GM18909 (cell line): ENCODE data around the gene IFNK.

Experiments used
- ATAC-seq: cut with Tn5 transposase; IDR thresholded peaks from one replicate; pipeline ENCODE4 v1.9.1; 2021; ENCODE audit warnings: mild to moderate bottlenecking; ENCODE audit not compliant: unreplicated experiment, poor library complexity

The IFNK gene

DNA sequence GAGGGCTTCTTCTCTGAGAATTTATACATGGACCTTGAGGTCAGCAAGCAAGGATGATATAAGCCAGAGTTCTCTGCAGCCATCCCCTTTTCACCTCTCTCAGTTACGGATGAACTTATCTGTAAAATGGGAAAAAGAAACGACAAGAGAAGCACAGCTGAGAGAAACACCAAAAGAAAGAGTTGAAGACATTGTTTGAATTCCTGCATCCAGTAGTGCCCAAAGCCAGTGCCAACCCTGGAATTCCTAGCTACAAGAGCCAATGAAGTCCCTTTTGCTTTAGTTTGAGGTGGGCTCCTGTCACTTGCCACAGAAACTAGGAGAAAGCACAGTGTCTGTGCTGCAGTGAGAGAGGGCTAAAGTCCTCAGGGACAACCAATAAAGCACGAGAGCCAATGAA is 12.1 kb downstream of the IFNK start:
- no peak for ATAC-seq

DNA sequence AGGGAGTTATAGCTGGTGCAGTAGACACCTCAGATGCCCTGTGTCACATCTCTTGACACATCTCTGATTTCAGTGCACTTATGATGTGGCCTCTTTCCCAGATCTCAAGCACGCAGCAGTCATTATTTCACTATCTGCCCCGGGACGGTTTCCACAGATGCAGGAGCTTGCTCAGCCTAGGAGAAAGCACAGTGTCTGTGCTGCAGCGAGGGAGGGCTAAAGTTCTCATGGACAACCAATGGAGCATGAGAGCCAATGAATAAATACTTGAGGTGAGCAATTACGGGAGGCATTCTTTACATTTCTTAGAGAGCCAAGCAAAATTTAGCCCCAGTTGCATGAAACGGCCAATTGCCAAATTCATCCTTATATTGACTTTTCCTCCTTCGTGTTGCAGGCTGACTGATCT is 12.9 kb downstream of the IFNK start:
- no peak for ATAC-seq

DNA sequence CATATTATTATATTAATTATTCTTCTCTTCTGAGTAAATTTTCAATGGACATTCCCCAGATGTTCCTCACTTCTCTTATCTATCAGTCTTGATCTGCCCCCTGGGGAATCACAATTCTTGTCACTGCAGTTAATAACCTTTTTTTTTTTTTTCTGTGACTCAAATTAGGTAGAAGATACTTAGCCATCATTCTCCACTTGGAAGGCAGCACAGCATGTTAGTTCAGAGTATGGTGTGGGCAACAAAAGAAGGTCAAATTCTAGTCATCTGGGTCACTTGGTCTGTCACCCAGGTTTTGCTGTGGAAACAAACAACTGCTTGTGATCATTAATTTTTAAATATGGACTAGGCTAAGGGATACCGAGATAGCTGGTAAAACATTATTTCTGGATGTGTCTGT is 13.7 kb downstream of the IFNK start:
- no peak for ATAC-seq

DNA sequence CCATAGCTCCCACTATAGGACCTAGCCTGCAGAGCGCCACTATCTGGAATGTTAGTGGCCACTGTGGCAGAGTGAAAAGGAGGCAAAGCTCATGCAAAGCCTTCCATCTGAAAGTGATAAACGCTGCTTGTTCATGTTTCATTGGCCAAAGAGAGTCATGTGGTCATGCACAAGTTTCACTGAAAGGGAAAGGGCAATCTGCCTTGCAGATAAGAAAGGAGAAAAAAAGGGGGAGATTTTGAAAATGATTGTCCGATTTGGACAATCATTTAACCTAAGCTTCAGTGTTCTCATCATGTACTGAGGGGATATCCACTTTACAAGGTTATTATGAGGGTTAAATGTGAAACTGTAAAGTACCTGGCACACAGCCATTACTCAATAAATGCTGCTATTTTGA is 14.6 kb downstream of the IFNK start:
- peak; percentile 56 for ATAC-seq

DNA sequence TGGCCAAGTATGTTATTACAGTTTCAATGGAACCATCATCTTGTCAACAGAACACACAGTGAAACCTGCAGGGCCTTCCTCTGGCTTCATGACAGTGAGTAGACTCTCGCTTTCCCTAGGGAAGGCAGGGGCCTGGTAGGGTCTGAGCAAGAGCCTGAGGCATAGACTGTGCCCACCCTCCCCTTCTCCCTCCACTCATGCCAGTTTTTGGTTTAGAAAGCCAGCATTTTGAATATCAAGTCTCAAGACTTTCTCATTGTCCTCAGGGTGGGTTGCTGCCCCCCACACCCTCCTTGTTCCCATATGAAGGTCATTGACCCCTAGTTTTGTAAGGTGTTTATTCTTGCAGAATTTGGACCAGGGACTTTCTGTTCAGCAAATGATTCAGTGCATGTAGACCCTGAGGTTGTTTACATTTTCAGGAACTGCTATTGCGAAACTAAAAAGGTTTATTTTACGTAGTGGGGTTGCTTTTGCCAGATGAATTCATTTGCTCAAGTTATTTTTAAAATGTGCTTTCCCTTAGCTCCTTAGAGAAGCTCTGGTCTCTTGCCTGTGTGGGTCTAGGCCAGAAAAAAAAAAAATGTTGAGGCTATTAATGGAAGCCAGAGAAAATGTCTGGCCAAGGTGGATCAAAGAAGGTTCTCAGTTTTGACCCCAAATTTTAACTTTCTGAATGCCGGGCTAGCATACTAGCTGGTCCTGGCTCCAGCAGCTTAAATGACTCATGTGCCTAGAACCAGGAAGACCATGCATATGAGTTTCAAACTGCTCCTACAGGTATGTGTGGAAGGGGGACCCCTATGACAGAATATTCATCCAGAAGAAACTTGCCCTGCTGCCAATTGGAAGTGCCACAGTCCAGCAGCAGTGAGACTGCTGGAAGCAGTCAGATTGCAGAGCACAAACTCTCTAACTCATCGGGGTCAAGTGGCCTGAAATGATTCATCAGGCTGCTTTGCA is 15.7 kb downstream of the IFNK start:
- ATAC-seq, result peak; percentile 47

DNA sequence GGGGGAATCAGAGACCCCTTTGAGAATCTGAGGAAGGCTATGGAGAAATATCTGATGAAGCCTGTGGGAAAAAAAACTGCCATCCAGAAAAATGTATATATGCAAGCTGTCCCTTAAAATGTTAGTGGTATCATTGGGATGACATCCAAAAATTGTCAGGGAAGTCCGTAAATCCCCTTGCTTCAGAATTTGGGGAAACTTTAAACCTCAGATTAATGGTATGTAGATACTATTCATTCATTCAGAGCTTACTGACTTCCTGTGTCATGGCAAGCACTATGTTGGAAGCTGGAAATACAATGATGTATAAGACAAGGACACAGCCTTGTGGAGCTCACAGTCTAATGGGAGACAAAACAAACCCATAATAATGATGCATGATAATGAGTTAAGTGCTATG is 16.4 kb downstream of the IFNK start:
- ATAC-seq, result no peak

DNA sequence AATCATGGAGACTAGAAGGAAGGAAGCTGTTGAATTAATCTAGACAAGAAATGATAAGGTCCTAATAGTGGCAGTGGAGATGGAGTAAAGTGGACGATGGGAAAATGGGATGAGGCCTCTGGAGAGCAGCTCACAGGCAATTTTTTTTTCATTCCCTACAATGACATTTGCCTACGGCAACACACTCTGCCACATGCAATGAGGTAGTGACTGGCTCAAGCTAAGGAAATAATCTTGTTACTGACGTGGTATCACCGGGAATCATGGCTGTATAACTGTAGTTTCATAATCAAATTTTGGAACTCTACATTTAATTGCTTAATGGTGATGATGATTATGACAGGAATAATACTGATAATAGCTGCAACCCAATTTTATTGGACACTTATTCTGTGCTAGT is 17.6 kb downstream of the IFNK start:
- no peak for ATAC-seq

DNA sequence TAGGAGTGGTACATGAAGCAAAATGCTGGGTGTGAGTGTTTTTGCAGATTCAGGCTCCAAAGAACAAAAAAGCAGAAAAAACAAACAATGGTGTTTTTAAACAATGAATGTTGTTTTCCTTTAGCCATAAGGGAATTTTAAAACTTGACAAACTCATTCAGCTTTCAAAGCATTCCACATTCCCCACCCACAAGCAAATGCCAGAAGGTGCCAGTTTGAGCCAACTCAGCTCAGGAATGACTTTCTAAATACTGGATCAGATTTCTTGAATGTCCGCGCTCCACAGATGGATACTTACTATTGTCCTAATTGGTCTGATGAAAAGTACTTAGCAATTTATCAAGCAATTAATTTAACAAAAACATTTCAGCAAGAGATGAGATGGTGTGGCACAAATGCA is 18.4 kb downstream of the IFNK start:
- no peak for ATAC-seq

DNA sequence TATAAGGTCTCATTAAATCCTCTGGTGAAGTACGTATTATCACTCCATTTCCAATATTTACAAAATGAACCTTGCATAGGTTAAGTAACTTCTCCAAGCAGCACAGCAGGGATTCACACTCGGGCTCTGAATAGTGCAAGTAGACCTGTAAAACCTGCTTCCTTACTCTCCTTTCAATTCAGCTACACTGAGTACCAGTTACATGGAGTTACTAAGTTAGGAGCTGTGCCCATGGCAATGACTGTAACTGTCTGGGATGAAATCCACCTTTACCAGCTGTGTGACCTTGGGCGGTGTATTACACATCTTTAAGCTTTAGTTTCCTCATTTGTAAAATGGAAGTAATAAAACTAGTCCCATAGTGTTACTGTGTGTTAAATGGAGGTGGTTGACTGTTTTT is 21.4 kb downstream of the IFNK start:
- ATAC-seq, result no peak

DNA sequence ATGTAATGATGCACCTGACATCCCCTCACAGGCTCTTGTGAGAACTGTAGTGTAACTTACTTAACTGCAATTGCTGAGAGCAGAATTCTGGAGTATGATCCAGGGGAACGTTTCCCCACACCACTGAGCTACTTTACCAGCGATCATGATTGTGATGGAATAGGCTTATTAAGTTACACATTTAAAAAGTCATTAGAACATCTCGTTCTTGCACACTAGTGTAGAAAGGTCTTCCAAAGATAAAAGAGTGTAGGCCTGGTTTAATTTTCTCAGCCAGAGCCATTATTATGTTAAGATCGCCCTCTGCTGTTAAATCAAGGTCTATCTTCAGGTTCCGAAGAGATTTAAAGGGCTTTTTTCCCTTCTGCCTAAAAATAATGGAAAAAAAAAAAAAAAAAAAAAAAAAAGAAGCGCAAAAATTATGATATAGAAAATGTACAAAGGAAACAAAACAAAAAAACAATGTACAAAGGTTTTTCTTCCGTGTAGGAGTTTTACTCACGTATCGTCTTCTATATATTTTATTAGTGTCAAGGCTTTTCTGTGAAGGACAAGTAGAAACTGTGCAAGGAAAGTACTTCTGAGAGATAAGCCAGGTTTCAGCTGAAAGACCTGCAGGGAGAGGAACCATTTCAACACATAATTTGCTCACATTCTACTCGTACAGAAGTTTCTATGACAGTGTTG is 24.1 kb downstream of the IFNK start:
- ATAC-seq, result no peak

DNA sequence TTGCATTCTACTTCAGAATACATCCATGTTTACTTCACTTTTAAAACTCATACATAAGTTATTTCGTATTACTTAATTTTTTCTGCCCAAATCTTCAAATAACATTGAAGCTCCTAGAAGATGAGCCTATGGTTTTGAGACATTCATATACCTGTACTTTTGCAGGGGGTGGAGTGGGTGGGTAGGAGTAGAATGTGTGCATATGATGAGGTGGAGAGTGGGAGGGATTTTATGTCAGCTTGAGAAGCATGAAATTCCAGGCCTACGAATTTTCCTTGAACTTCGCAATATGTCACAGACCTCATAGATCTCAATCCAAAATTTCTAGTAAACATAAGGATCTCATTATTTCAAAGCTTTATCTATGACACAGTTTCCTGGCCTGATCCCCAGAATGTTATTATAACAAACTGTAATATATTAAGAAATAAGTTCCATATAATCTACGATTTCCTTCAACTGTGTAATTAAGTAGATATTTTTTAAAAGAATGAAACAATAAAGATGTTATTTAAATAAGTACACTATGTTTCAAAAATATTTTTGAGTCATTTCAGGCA is 25.2 kb downstream of the IFNK start:
- no peak for ATAC-seq

DNA sequence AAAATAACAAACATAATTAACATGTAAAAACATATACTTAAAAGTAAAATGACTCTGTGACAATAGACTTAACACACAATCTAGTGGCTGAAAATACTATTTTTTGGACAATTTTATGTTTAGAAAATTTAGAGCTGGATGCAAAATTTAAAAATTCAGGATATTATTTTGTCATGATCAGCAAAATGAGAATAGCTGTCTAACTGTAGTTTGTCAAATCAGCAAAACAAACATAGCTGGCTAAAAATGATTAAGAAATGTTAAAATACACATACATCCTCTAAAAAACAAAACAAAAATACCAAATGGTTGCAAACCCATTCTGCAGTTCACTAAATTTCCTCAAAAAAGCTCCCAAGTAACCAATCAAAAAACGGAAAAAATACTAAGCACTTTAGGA is 30.6 kb downstream of the IFNK start:
- no peak for ATAC-seq

DNA sequence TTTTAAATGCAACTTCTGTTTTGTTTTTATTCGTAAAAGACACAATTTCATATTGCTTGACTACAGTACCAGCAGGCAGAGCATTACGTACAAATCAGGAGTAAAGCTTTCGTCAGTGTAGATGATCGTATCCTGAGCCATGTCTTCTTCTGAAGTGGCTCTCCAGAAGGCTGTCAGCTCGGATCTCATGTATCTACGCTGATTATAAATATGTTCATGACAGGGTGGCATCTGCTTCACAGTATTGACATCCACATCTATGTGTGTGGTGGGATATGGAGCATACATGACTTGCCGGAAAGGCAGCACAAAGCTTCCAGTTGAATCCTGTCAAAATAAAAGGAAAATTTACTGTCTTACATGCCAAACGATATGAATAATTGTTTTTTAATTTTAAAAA is 32.4 kb downstream of the IFNK start:
- no peak for ATAC-seq

DNA sequence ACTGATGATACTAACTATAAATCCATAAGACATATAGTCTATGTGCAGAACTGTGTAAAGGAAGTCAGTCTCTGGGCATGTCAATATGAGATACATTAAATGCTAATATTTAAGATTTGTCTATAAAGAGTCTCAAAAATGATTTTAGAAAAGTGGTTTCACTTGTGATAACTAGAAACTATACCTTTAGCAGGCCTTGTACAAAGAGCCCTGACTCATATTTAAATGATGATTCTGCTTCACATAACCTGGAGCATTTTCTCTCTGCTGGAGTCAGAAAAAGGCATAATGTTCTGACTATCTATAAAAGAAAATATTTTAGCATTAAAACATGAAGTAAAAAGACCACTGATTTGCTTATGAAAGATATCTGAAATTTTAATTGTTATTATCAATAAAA is 34.2 kb downstream of the IFNK start:
- no peak for ATAC-seq

DNA sequence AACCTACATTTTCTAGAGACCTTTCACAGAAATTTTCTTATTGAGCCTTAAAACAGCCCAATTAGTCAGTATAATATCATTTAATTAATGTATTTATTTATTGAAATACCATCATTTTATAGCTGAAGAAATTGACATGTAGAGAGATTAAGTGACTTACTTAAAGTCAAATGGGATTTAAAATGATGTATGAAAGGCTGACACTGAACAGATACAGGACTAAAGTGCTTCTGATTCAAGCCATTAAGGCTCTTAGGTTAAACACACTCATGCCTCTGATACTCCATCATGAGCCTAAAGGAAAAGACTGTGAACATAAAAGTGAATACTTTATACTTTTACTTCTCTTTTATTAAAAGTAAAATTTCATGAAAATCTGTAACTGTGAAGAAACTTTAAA is 36.4 kb downstream of the IFNK start:
- no peak for ATAC-seq

DNA sequence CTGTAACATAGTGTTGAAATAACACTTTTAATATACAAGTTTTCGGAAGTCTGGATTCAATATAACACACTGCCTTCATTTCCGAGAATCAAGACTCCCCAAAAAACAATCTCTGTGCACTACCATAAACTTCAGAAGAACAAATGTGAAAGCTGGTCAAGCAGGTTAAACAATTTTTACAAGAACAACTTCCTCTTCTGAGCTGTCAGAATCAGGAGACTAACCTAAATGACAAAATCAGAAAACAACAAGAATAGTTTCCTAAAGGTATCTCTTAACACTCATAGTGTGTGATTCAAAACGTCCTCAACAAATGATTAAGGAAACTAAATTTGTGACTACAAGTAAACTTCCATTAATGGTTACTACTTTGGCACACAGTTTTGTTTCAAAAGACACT is 37.6 kb downstream of the IFNK start:
- peak; percentile 47 for ATAC-seq

DNA sequence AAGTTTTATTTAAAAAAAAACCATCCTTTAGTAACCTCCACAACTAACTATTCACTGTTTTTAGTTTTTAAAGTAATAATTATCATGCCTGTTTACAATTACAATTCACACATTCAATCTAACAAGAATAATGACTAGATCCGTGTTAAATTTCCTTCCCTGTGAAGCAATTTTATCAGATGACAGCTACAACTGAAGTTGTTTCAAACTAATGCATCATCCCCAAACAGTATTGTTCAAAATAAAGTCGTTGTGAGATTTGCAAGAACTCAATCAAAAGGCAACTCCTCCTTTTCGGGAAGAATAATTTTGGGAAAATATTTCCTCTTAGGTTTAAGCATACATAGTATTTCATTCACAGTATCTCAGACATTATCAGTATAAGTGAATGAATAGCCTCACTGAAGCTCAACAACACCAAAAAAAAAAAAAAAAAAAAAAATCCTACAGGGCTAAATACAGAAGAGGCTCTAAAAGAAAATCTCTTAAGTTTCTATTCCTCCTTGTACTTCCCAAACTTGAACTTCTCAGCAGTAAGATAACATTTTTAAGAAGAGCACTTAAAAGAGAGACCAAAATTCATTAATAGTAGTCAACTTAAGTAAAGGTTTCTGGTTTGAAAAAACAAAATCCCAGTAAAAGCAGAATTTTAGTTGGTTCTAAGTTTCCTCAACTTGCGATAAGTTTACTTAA is 39.8 kb downstream of the IFNK start:
- no peak for ATAC-seq

DNA sequence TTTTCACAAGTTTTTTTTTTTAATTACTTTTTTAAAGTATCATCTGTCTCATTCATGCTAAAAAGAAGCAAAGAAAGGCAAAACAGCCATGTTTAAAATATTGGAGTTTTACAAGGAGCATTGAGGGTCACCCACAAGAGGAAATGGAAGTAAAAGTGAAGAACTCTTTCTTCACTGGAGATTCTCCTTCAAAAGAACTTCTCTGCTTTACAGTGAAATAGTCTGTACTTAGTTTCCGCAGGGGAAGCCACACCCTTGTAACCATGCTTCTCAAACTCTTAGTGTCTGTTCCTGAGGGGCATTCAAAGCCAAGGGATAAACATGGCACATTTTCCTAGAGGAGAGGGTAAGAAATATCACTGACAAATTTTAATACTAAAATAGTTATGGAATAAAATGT is 40.6 kb downstream of the IFNK start:
- ATAC-seq, result no peak

DNA sequence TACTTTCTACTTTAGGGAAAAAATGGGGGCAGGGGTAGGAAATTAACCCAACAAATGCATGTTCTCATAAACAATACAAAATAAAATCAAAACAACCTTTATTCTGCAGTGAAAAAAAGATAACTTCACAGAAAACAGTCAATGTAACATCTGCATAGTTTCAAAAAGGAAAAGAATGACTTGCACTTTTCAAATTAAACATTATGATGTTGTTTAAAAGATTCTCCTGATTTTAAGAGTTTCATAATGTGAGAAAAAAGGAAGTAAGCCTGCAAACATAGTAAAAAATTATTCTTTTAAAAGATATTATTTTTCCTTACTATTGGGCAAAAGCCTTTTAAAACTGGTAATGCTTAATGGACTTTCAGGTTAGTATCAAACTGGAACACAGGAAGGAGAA is 41.6 kb downstream of the IFNK start:
- ATAC-seq, result no peak

DNA sequence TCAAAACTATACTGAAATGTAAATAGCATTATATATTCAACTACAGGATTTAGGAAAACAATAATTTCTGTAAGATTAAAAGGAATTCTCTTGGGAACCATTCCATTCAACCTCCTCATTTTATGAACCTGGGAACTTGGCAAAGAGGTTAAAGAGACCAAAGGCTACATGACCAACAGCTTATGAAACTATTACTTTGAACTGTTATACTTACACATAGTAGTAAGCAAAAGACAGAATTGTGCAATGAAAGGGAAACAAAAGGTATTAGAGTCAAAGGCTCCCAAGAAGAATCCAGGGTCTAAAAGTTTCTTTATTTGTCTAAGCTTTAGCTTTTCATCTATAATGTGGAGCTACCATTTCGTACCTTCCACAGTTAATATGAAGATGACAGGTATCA is 42.0 kb downstream of the IFNK start:
- ATAC-seq, result no peak

DNA sequence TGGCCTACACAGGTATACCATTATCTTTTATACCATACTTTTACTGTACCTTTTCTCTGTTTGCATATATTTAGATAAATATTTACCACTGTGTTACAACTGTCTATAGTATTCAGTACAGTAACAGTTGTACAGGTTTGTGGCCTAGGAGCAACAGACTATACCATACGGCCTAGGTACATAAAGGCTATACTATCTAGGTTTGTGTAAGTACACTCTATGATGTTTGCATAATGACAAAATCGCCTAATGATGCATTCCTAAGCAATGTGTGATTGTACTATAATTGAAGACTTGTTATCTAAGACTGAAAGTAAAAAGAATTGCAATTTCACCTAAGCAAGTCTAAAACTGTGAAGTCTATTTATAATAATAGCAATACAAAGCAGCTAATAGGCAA is 45.3 kb downstream of the IFNK start:
- no peak for ATAC-seq
